ENCODE results near the gene ERLIN1.

Gene ERLIN1

DNA sequence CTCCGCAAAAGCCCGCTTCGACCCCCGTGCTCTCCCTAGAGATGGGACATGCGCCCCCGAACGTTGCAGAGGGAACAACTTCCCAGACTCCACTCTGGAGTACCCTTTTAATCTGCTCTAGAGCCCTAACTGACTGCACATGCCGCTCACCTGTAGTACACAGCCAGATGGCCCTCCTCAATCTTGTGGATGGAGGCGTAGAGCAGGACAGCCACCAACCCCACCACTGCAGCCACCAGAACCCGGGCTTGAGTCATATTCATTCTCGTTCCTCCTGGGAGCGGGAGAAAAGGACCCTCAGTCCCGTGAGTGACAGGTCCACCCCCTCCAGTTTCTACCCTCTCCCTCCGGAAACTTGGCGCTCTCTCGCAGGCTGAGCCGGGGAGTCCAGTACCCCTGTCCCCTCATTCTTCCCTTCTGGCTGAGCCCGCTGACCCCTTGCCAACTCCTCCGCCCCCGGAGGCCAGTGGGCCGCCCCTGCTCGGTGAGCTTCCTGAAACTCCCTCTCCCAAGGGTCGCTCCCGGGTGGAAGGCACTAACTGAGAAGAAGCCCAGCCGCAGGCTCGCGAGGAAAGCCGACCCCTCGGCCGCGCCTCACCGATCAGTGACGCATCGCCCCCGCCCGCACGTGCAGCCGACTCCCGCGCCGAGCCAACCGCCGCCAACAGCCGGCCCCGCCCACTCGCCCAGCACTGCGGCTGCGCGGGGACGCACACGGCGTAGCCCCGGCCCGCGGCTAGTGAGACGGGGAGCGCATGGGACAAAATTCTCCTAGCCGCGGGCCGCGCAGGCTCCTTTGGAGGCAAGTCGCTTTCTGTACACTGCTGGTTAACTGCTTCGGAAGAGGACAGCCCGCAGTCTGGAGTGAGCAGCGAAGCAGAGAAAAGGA, at the start of gene ERLIN1:
Gene ERLIN1, minus strand, starts transcription at position 666 of the 889 bp plus-strand sequence. Its CDS starts 403 bp downstream, at position 263.
- DNase-seq (ENCODE audit: low read depth in 1 of 2, low spot score in 1 of 2): peak; percentile 85 to 88

DNA sequence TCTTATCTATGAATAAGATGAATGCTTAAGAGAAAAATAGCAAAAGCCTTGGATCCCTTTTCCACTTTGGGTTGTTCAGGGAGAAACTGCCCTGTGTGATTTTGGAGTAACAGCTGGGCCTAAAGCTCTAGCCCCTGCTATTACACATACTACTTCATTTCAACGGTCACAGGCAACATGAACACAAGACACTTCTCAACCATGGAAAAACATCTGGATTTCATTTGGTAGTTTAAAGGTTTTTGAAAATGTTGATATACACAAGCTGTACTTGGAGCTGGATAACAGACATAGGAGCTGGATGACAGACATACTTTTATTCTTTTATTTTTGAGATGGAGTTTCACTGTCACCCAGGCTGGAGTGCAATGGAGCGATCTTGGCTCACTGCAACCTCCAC, 46.3 kb upstream of the ERLIN1 start:
- no peak for DNase-seq (ENCODE audit: low read depth in 1 of 2, low spot score in 1 of 2)

DNA sequence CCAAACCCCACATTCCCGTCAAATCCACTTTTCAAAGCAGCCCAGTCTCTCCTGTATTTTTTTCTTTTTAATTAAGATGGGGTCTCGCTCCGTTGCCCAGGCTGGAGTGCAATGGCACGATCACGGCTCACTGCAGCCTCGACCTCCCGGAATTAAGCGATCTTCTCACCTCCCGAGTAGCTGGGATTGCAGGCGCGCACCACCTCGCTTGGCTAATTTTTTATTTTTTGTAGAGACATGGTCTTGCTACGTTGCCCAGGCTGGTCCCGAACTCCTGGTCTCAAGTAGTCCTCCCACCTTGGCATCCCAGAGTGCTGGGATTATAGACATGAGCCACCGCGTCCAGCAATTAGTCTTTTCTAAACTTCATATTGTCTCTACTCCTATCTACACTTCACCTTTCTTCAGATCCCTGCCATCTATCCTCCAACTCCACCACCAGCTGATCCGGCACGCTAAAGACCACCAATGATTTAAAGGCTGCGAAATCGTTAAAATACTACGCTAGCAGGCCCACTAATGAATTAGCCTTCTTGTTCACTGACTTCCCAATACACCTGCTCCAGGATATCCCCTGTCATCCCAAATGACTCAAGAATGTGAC, 44.1 kb upstream of the ERLIN1 start:
- no peak for DNase-seq (ENCODE audit: low read depth in 1 of 2, low spot score in 1 of 2)

DNA sequence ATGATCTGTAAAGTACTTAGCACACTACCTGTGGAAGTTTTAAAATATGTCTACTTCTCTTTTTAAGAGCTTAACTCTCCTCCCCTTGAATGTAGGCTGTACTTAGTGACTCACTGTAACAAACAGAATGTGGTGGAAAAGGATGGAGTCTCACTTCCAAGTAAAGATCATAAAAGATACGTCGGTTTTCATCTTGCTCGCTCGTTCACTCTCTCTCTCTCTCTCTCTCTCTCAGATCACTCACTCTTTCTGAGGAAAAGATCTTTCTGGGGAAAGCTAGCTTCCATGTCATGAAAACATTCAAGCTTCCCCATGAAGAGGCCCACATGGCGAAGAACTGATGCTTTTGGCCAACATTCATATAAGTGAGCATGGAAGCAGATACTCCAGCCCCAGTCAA, 38.0 kb upstream of the ERLIN1 start:
- DNase-seq (ENCODE audit: low read depth in 1 of 2, low spot score in 1 of 2): no peak

DNA sequence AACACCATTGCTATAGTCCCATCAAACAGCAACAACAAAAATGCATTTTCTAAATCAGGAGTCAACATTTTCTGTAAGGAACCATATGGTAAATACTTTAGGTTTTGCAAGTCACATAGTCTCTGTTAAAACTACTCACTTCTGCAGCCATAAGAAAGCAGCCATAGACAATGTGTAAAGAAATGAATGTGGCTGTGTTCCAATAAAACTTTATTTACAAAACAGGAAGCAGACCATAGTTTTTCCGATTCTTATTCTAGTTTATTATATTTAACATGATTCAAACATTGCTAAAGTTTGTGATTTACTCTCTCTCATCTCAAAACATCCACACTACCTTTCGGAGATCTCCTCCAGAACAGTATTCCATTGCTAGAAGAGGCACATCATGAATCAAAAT, 36.7 kb upstream of the ERLIN1 start:
- DNase-seq (ENCODE audit: low read depth in 1 of 2, low spot score in 1 of 2): no peak

DNA sequence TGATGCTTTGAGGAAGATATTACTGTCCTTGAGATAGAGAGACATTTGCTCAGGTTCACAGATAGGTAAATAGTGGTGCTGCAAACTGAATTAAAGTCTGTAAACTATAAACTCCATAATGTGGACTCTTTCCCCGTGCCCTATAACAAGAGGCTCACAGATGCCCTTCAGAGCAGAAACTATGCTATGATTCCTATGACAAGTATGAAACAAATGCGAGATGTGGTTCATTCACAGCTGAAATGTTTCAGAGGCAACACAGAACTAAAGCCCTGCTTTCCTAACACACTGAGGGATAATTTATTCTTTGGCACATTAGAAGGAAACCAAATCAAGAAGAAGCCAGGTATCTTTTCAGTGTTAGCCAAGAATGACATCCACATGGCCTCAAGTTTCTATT, 30.2 kb upstream of the ERLIN1 start:
- DNase-seq (ENCODE audit: low read depth in 1 of 2, low spot score in 1 of 2): no peak

DNA sequence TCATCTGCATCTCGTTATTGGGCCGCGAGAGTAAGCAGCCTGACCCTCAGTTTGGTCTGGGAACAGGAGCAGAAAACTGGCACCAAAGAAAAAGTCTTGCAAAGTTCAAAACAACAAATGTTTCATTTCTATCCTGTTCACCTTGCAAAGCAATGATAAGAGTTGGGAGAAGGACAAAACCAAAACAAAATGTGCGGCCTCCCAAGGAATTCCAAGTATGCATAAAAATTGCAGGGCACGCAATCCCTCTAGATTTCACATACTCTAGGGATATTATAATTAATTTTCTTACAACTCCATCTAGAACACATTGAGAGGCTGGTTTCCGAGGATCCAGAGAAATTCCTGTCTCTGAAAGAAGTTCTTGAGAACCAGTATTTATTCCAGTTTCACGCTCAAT, 23.5 kb upstream of the ERLIN1 start:
- no peak for DNase-seq (ENCODE audit: low read depth in 1 of 2, low spot score in 1 of 2)

DNA sequence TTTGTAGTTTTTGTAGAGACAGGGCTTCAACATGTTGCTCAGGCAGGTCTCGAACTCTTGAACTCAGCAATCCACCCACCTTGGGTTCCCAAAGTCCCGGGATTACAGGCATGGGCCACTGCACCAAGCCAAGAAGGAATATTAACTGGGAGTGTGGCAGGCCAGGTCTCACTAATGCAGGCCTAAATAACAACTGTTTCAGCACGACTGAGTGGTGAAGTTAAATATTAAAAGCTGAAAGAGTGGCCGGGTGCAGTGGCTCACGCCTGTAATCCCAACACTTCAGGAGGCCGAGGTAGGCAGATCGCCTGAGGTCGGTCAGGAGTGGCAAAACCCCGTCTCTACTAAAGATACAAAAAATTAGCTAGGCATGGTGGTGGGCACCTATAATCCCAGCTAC, 22.4 kb upstream of the ERLIN1 start:
- DNase-seq (ENCODE audit: low read depth in 1 of 2, low spot score in 1 of 2): no peak

DNA sequence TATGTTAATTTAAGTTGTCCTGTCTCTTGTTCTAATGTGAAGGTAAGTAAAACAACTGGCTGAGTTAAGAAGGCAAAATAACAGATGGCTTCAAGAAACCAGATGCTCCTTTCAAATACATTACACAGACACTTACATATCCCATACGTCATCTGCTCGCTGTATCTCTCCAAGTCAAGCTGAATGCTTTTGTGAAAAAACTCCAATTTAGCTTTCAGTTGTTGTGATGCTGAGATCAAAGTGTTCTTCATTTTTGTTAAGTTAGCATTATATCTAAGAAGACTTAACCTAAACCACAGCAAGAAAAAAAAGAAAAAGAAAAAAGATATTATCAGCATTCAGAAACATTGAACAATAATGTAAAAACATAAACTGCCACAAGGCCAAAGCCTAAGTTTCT, 18.5 kb upstream of the ERLIN1 start:
- no peak for DNase-seq (ENCODE audit: low read depth in 1 of 2, low spot score in 1 of 2)

DNA sequence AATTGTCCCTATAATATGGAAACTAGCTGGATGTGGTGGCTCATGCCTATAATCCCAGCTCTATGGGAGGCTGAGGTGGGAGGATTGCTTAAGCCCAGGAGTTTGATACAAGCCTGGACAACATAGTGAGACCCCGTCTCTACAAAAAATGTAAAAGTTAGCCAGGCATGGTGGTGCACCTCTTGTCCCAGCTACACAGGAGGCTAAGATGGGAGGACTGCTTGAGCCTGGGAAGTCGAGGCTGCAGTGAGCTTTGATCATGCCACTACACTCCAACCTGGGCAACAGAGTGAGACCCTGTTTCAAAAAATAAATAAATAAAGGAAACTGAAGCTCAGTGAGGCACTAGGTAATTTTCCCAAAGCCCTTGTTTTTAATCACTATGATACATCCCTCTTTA, 15.7 kb upstream of the ERLIN1 start:
- no peak for DNase-seq (ENCODE audit: low read depth in 1 of 2, low spot score in 1 of 2)

DNA sequence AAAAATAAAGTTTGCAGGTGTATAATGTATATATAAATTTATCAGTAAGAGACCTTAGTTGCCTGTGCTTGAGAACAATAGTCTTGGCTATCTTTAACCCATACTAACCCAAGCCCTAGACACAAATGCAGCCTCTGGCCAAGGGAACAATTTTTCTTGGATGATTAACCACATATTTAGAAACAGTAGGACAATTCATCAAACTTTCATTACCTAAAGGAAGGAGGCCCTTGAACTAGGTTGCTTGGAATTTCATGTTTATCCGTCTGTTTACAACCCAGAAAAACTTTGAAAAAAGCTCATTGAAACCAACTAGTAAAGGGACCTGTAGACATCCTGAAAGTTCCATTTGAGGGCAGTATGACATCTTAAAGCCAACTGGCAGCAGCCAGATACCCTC, 8.9 kb upstream of the ERLIN1 start:
- DNase-seq (ENCODE audit: low read depth in 1 of 2, low spot score in 1 of 2): no peak

DNA sequence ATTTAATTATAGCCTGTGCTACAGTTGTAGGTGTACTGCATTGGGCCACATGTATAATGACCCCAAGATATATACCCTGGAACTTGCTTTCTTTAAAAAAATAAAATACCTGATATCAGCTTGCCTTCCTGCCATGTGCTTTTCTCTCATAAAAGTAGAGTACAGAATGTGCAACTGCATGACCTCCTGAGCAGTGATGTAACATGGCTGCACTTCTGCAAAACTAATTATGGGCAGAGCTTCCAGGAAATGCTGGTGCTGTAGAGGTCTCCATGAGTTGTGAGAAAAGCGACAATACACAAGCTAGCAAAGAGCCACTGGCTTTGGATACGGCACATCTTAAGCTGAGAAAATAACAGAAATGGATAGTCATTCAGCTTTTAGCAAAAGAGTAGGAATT, 6.5 kb upstream of the ERLIN1 start:
- no peak for DNase-seq (ENCODE audit: low read depth in 1 of 2, low spot score in 1 of 2)

DNA sequence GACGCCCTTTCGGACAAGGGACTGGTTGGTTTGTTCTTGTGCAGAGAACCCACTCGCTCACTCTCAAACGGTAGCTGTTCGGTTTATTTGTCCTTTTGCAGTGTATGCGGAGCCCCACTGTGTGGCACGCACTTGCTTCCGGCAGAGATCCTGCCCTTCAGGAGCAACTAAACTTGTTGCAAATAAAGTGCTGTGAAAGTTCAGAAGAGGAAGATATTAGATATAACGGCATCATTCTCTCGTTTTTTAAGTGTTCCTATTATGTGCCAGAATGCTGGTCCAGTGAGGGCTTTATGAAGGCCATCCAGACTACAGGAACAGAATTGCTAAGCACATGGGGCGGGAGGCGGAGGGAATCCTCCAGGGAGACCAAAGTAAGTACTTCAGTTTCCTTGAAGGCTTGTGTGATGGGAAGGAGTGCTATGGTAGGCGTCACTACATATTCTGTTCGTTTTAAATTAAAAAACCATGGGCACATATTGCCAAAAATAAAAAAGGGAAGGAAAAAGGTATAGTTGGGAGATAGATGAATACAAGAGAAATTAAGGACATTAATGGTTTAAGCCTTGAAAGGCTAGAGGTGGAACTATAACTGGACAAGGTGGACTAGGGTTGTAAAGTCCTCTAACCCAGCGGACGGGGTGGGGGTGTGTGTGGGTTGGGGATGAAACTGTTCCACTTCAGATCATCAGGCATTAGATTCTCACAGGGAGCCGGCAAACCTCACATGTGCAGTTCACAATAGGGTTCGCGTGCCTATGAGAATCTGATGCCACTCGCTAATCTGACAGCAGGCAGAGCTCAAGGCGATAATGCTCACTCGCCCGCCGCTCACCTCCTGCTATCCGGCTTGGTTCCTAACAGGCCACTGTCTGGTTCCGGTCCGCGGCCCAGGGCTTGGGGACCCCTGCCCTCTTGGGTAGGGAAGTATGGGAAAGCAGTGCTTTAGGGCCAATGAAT, 704 bp upstream of the ERLIN1 start:
- peak in 1 of 2 donors; percentile 25 for DNase-seq (ENCODE audit: low read depth in 1 of 2, low spot score in 1 of 2)

DNA sequence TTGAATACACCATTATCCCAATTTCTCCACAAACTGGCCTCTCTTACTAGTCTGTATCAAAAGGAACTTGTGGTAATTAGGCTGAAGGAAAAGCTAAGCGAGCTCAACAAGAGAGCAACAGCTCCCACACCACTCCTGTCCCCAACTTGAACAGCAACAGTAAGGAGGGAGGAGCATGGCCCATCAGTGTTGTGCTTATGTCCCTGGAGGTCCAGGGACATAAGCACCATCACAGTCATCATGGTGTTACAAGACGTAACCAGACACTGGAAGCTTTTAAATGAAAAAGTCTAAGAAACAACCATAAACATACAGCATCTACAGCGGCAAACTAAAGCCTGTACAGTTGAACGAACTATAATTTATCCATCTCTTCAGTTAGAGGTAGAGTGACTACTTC, 989 bp downstream of the ERLIN1 start:
- DNase-seq (ENCODE audit: low read depth in 1 of 2, low spot score in 1 of 2): no peak

DNA sequence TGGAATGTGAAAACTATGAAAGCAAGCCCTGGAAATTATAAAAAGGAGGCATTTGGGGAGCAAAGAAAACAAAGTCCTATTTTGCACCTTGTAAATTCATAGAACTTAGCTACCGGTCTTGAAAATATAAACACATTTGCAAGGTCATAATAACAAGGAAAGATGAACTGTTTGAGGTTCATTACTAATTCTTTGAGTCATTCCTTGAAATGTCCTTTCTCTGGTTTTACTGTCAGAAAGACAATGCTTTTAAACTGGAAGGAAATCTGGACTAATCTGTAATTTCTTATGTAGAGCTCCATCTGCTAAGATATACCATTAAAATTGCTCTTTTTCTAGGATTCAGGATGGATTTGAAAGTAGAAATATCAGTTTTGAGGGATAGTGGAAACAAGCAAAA, 1.4 kb downstream of the ERLIN1 start:
- no peak for DNase-seq (ENCODE audit: low read depth in 1 of 2, low spot score in 1 of 2)

DNA sequence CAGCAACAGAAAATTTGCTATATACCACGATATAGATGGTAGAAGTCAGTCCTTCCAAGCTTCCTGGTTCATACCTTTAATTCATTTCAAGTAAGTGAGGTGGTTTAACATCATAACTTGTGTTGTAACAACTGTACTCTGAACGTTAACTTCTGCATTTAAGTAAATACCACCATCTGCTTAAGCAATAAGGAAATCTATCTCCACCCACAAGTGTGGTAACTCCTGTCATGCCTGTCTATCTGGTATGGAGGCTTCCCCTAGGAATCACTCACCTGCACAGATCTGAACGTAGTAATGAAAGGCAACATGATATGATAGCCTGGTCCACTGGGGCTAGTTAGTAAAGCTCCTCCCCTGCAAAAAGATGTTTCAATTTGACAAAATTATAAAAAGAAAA, 2.3 kb downstream of the ERLIN1 start:
- DNase-seq (ENCODE audit: low read depth in 1 of 2, low spot score in 1 of 2): no peak

DNA sequence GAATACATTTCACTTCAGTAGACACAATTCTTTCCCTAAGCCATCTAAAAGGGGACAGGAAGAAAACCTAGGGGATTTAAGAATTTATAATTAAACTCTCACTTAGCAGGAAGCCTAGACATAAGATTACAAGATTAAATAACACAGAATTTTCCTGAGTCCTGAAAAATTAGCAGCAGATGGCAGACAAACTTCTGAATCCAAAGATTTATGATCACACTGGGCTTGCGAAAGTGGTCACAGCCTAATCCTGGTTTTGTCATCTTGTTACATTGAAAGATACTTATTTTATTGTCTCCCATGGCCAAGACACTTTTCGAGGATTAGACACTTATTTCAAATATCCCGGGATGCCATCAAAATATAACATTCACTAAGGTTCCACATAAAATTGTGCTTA, 2.9 kb downstream of the ERLIN1 start:
- DNase-seq (ENCODE audit: low read depth in 1 of 2, low spot score in 1 of 2): no peak

DNA sequence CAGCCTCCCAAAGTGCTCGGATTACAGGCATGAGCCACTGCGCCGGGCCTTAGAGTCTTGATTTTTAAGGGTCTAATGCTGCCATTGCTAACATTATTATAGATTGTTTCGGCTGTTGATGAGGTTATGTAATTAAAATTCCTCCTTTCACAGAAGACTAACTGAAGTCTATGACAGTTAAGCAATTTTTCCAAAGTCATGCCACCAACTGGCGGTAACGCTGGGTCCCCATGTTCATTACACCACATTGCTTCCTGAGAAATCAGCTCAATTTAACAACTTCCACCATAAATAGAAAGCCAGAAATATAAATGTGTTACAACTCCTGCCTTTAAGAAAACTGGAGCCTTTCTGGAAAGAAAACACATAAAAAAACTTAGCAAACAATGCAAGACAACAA, 3.5 kb downstream of the ERLIN1 start:
- no peak for DNase-seq (ENCODE audit: low read depth in 1 of 2, low spot score in 1 of 2)

DNA sequence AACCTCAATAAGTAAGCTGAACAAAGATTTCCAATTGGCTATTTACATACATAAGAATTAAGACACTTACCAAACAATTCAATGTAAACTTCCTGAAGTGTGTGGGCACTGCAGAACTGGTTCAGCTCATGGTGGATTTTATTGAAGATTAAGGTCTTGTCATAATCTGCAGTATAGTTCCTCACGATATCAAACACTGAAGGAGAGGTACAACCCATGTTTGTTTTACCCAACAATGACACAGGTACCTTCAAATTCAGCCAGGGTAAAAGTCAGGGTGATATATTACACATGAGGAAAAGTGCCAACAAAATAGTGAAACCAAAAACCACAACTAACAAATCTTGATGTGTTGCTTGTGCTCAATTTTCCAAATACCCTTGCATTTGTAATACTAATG, 10.0 kb downstream of the ERLIN1 start:
- DNase-seq (ENCODE audit: low read depth in 1 of 2, low spot score in 1 of 2): no peak

DNA sequence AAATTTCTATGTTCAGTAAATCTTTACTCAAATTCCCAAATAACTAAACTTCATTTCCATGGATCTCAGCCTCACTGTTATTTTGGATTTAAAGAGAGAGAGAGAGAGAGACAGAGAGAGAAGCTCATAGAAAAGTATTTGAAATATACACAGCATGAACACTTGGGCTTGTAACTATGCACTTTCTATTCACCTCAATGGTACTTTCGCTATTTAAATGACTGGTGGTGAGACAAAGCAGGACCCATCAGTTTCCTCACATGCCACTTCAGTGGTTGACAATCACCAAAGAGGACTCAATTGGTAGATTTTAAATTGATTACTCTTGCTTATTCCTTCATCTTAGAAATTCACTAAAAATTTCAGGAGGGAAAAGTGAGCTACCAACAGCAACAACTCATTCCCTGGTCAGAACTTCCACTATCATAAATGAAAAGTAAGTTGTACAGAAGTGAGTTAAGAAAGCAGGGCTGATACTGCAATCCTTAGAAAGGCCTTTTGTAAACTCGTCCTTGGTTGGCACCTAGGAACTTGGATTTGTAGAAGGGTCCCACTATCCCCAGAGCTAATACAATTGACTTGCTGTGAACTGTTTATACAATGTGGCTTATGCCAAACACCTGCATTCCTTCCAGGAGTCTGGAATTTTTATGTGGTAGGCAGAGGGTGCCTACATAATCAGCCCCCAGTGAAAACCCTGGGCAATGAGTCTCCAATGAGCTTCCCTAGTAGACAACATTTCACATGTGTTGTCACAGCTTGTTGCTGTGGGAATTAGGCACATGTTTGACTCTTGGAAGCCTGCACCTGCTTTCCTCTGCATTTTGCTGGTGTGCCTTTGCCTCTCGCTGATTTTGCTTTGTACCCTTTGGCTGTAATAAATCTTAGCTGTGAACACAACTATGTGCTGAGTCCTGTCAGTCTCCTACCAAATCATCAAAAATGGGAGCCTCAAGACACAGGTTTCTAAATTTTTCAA, 10.8 kb downstream of the ERLIN1 start:
- no peak for DNase-seq (ENCODE audit: low read depth in 1 of 2, low spot score in 1 of 2)
